ENCODE measurements around the gene SPTSSB.

DNA sequence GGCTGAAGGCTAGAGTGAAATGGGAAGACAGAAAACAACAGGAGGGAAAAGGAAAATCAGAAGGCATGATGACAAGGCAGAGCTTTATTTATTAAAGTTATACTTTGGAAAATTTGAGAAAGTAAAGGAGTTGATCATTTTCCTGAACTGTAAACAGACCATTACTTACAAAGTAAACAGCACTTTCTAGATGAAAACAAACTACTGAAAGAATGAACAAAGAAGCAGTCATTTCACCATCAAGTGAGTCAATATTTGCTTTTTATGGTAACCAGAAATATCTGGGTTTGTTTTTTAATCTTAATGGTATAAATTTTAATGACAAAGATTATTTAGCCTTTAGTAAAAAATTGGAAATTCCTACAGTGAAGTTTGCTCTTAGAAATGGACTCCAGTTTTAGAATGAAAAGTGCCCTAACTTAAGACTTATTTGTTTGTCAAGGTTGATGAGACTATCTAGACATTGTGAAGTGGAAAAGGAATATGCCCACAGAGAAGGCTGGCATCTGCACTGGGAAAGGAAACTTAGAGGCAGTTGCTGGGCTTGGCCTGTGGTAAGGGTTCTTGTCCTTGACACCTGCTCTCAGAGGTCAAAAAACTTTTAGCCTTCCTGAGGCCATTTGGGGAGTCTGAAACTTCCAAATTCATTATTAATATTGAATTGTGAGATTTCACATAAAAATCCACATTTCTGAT is 47.2 kb downstream of the SPTSSB start:
- TF ChIP-seq, protein P1, sequence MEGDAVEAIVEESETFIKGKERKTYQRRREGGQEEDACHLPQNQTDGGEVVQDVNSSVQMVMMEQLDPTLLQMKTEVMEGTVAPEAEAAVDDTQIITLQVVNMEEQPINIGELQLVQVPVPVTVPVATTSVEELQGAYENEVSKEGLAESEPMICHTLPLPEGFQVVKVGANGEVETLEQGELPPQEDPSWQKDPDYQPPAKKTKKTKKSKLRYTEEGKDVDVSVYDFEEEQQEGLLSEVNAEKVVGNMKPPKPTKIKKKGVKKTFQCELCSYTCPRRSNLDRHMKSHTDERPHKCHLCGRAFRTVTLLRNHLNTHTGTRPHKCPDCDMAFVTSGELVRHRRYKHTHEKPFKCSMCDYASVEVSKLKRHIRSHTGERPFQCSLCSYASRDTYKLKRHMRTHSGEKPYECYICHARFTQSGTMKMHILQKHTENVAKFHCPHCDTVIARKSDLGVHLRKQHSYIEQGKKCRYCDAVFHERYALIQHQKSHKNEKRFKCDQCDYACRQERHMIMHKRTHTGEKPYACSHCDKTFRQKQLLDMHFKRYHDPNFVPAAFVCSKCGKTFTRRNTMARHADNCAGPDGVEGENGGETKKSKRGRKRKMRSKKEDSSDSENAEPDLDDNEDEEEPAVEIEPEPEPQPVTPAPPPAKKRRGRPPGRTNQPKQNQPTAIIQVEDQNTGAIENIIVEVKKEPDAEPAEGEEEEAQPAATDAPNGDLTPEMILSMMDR (conservative IDR thresholded peaks at IDR 0.05 in 1 of 2, IDR thresholded peaks at IDR 0.05 in 1 of 2; ENCODE audit: extremely low read depth in 1 of 2, insufficient read depth in 1 of 2, low read depth in 1 of 2, low read length in 2 of 2): no peak
- TF ChIP-seq EZH2 (IDR thresholded peaks at IDR 0.05; ENCODE audit: borderline replicate concordance, low read length): no peak

Measured in mammary epithelial cell (primary cell).